ENCODE measurements around the gene PGA3.

GRCh38 chr11:61172356-61172755 lies 31.0 kb upstream of the PGA3 start:
- no peak for TF ChIP-seq CTCF (IDR thresholded peaks at IDR 0.05)
- TF ChIP-seq POLR2A (IDR thresholded peaks at IDR 0.05), result no peak

Data from testis (tissue), 2 donors.